ENCODE measurements around the gene UMODL1.

DNA sequence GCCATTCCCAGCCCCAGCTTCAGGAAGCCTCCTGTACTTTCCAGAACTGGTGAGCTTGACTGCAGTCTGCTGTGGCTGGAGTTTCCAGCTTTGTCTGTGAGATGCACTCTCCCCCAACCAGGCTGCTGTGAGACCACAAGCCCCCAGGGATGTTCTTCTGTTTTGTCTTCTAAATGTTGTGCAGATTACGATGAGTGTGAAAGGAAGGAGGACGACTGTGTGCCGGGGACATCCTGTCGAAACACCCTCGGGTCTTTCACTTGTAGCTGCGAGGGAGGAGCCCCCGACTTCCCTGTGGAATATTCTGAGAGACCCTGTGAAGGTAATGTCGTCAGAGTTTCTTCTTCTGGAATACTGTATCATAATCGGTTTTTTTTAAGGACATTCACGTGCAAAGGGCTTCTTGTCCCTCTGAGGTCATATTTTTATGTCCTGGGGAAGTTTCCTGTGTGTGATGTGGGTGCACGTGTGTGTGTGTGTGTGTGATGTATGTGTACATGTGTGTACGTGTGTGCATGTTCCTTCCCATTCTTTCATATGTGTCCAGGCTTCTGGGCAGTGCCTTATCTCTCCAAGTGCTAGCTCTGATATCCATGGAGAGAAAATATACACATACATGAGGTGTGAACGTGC, 49.9 kb downstream of the UMODL1 start:
- TF ChIP-seq, protein P1, sequence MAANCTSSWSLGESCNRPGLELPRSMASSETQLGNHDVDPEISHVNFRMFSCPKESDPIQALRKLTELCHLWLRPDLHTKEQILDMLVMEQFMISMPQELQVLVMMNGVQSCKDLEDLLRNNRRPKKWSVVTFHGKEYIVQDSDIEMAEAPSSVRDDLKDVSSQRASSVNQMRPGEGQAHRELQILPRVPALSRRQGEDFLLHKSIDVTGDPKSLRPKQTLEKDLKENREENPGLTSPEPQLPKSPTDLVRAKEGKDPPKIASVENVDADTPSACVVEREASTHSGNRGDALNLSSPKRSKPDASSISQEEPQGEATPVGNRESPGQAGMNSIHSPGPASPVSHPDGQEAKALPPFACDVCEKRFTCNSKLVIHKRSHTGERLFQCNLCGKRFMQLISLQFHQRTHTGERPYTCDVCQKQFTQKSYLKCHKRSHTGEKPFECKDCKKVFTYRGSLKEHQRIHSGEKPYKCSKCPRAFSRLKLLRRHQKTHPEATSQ (tag by site-specific recombination; IDR thresholded peaks at IDR 0.05) = no peak
- no peak for TF ChIP-seq ZNF600 (tag by site-specific recombination; IDR thresholded peaks at IDR 0.05)
- TF ChIP-seq, protein P2, sequence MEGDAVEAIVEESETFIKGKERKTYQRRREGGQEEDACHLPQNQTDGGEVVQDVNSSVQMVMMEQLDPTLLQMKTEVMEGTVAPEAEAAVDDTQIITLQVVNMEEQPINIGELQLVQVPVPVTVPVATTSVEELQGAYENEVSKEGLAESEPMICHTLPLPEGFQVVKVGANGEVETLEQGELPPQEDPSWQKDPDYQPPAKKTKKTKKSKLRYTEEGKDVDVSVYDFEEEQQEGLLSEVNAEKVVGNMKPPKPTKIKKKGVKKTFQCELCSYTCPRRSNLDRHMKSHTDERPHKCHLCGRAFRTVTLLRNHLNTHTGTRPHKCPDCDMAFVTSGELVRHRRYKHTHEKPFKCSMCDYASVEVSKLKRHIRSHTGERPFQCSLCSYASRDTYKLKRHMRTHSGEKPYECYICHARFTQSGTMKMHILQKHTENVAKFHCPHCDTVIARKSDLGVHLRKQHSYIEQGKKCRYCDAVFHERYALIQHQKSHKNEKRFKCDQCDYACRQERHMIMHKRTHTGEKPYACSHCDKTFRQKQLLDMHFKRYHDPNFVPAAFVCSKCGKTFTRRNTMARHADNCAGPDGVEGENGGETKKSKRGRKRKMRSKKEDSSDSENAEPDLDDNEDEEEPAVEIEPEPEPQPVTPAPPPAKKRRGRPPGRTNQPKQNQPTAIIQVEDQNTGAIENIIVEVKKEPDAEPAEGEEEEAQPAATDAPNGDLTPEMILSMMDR (tag by site-specific recombination; IDR thresholded peaks at IDR 0.05) = no peak
- TF ChIP-seq TCF7L2 (IDR thresholded peaks at IDR 0.05; ENCODE audit: borderline replicate concordance, low read depth, low read length) = no peak
- TF ChIP-seq, protein P3, sequence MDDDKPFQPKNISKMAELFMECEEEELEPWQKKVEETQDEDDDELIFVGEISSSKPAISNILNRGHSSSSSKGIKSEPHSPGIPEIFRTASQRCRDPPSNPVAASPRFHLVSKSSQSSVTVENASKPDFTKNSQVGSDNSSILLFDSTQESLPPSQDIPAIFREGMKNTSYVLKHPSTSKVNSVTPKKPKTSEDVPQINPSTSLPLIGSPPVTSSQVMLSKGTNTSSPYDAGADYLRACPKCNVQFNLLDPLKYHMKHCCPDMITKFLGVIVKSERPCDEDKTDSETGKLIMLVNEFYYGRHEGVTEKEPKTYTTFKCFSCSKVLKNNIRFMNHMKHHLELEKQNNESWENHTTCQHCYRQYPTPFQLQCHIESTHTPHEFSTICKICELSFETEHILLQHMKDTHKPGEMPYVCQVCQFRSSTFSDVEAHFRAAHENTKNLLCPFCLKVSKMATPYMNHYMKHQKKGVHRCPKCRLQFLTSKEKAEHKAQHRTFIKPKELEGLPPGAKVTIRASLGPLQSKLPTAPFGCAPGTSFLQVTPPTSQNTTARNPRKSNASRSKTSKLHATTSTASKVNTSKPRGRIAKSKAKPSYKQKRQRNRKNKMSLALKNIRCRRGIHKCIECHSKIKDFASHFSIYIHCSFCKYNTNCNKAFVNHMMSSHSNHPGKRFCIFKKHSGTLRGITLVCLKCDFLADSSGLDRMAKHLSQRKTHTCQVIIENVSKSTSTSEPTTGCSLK (tag by site-specific recombination; IDR thresholded peaks at IDR 0.05) = no peak
- TF ChIP-seq, protein P4, sequence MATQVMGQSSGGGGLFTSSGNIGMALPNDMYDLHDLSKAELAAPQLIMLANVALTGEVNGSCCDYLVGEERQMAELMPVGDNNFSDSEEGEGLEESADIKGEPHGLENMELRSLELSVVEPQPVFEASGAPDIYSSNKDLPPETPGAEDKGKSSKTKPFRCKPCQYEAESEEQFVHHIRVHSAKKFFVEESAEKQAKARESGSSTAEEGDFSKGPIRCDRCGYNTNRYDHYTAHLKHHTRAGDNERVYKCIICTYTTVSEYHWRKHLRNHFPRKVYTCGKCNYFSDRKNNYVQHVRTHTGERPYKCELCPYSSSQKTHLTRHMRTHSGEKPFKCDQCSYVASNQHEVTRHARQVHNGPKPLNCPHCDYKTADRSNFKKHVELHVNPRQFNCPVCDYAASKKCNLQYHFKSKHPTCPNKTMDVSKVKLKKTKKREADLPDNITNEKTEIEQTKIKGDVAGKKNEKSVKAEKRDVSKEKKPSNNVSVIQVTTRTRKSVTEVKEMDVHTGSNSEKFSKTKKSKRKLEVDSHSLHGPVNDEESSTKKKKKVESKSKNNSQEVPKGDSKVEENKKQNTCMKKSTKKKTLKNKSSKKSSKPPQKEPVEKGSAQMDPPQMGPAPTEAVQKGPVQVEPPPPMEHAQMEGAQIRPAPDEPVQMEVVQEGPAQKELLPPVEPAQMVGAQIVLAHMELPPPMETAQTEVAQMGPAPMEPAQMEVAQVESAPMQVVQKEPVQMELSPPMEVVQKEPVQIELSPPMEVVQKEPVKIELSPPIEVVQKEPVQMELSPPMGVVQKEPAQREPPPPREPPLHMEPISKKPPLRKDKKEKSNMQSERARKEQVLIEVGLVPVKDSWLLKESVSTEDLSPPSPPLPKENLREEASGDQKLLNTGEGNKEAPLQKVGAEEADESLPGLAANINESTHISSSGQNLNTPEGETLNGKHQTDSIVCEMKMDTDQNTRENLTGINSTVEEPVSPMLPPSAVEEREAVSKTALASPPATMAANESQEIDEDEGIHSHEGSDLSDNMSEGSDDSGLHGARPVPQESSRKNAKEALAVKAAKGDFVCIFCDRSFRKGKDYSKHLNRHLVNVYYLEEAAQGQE (tag by site-specific recombination; IDR thresholded peaks at IDR 0.05) = no peak
- no peak for TF ChIP-seq ZNF837 (tag by site-specific recombination; IDR thresholded peaks at IDR 0.05)
- TF ChIP-seq ZNF324 (tag by site-specific recombination; IDR thresholded peaks at IDR 0.05) = no peak
- TF ChIP-seq ZNF48 (tag by site-specific recombination; IDR thresholded peaks at IDR 0.05) = no peak
- TF ChIP-seq ZNF423 (tag by site-specific recombination; IDR thresholded peaks at IDR 0.05) = no peak
- no peak for TF ChIP-seq ZNF121 (tag by site-specific recombination; IDR thresholded peaks at IDR 0.05)
- no peak for TF ChIP-seq ZBTB7A (tag by site-specific recombination; IDR thresholded peaks at IDR 0.05; ENCODE audit: low read depth)

Data from HEK293 (cell line).